HEK293T (cell line): ENCODE results near the gene SLC13A4.

Source experiments
- BHLHE40 ChIP-seq: fragments of 450-650 bp; IDR thresholded peaks from 2 replicates; pipeline ENCODE4 v1.6.1; 2016; ENCODE audit warnings: mild to moderate bottlenecking, moderate library complexity, borderline replicate concordance
- CTBP1 ChIP-seq: fragments of 450-650 bp; IDR thresholded peaks from 2 replicates; pipeline ENCODE4 v1.6.1; 2016; ENCODE audit warnings: borderline replicate concordance
- ELF4 ChIP-seq: fragments of 450-650 bp; IDR thresholded peaks from 2 replicates; pipeline ENCODE4 v1.6.1; 2017; ENCODE audit warnings: antibody characterized with exemption
- FOXA1 ChIP-seq: fragments of 450-650 bp; IDR thresholded peaks from 2 replicates; pipeline ENCODE4 v1.6.1; 2016; ENCODE audit warnings: mild to moderate bottlenecking
- FOXK2 ChIP-seq: fragments of 450-650 bp; IDR thresholded peaks from 2 replicates; pipeline ENCODE4 v1.6.1; 2016; ENCODE audit warnings: mild to moderate bottlenecking
- FOXM1 ChIP-seq: fragments of 450-650 bp; IDR thresholded peaks from 2 replicates; pipeline ENCODE4 v1.6.1; 2017; ENCODE audit warnings: mild to moderate bottlenecking, borderline replicate concordance
- HDGF ChIP-seq: fragments of 450-650 bp; IDR thresholded peaks from 2 replicates; pipeline ENCODE4 v1.6.1; 2017; ENCODE audit warnings: antibody characterized with exemption, borderline replicate concordance
- LEF1 ChIP-seq: fragments of 450-650 bp; IDR thresholded peaks from 2 replicates; pipeline ENCODE4 v1.6.1; 2017; ENCODE audit warnings: mild to moderate bottlenecking, borderline replicate concordance
- NFRKB ChIP-seq: fragments of 450-650 bp; IDR thresholded peaks from 2 replicates; pipeline ENCODE4 v1.6.1; 2016; ENCODE audit warnings: mild to moderate bottlenecking, moderate library complexity
- PKNOX1 ChIP-seq: fragments of 450-650 bp; IDR thresholded peaks from 2 replicates; pipeline ENCODE4 v1.6.1; 2016
- SP1 ChIP-seq: fragments of 450-650 bp; IDR thresholded peaks from 2 replicates; pipeline ENCODE4 v1.6.1; 2017
- SUZ12 ChIP-seq: fragments of 450-650 bp; IDR thresholded peaks from 2 replicates; pipeline ENCODE4 v1.6.1; 2016; ENCODE audit warnings: mild to moderate bottlenecking
- TARDBP ChIP-seq: fragments of 450-650 bp; IDR thresholded peaks from 2 replicates; pipeline ENCODE4 v1.6.1; 2016
- ZNF384 ChIP-seq: fragments of 450-650 bp; IDR thresholded peaks from 2 replicates; pipeline ENCODE4 v1.6.1; 2016

- TF ChIP-seq FOXM1 (no peak), LEF1 (no peak), SP1 (no peak), BHLHE40 (no peak), FOXA1 (no peak), TARDBP (no peak), PKNOX1 (no peak; the same call in 1 of the 2 replicates), NFRKB (no peak), HDGF (no peak), ZNF384 (no peak), FOXK2 (no peak), CTBP1 (no peak), SUZ12 (no peak), ELF4 (no peak)
Observed at GRCh38 chr7:135745703-135746312, 17.8 kb upstream of the SLC13A4 start.
